ENCODE measurements around the gene ATG4C.
A peak's percentile ranks its signal among the peaks of the same experiment; 100 is the strongest.

Gene ATG4C

GRCh38 chr1:62903982-62904855, 120.3 kb downstream of the ATG4C start:
- ChIA-PET POLR2A (interaction anchor here (0.6 kb wide), 1 partner anchor 1883 kb away, joined by 3 read pairs; no protein-coding TSS in a partner anchor), CTCF (interaction anchor here (0.6 to 1.1 kb wide), 2 partner anchors 8 to 554 kb away, joined by 3 to 6 read pairs; no protein-coding TSS in a partner anchor)
- Histone ChIP-seq H3K4me1 (ENCODE audit: control insufficient read depth, insufficient read depth, low read length) (no peaks in the 10 kb centered on the region), H3K4me3 (ENCODE audit: low read depth, low read length) (no peak overlapping the region), H3K27ac (ENCODE audit: extremely low read depth, low read depth, low read length) (no peak overlapping the region), H3K36me3 (ENCODE audit: control insufficient read depth in 2 of 2, insufficient read depth in 1 of 2, low read length in 2 of 2) (no peaks in the 10 kb centered on the region), H3K9me3 (ENCODE audit: control insufficient read depth, insufficient read depth, low read depth, low read length) (no peaks in the 10 kb centered on the region)
- peak; percentile 46; the same call in 1 of the 2 replicates for TF ChIP-seq ZNF18 (tag by site-specific recombination; IDR thresholded peaks at IDR 0.05)
- TF ChIP-seq ZSCAN4 (tag by site-specific recombination; IDR thresholded peaks at IDR 0.05): peak; percentile 77
- TF ChIP-seq, protein P1, sequence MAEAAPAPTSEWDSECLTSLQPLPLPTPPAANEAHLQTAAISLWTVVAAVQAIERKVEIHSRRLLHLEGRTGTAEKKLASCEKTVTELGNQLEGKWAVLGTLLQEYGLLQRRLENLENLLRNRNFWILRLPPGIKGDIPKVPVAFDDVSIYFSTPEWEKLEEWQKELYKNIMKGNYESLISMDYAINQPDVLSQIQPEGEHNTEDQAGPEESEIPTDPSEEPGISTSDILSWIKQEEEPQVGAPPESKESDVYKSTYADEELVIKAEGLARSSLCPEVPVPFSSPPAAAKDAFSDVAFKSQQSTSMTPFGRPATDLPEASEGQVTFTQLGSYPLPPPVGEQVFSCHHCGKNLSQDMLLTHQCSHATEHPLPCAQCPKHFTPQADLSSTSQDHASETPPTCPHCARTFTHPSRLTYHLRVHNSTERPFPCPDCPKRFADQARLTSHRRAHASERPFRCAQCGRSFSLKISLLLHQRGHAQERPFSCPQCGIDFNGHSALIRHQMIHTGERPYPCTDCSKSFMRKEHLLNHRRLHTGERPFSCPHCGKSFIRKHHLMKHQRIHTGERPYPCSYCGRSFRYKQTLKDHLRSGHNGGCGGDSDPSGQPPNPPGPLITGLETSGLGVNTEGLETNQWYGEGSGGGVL (tag by site-specific recombination; IDR thresholded peaks at IDR 0.05): peak; percentile 37; the same call in 1 of the 2 replicates
- TF ChIP-seq ZNF571 (tag by site-specific recombination; IDR thresholded peaks at IDR 0.05): no peak
- TF ChIP-seq EGR2 (tag by site-specific recombination; IDR thresholded peaks at IDR 0.05; ENCODE audit: low read depth): no peak
- TF ChIP-seq ZNF184 (tag by site-specific recombination; IDR thresholded peaks at IDR 0.05): no peak

- Histone ChIP-seq H3K36me3 (ENCODE audit: control insufficient read depth in 2 of 2, insufficient read depth in 1 of 2, low read length in 2 of 2) (no peaks in the 10 kb centered on the region), H3K27ac (ENCODE audit: extremely low read depth, low read depth, low read length) (no peak overlapping the region), H3K4me1 (ENCODE audit: control insufficient read depth, insufficient read depth, low read length) (no peaks in the 10 kb centered on the region), H3K9me3 (ENCODE audit: control insufficient read depth, insufficient read depth, low read depth, low read length) (no peaks in the 10 kb centered on the region), H3K4me3 (ENCODE audit: low read depth, low read length) (no peak overlapping the region)
- CTCF ChIA-PET: interaction anchor here (1.1 kb wide), 1 partner anchor 8 kb away, joined by 6 read pairs; no protein-coding TSS in a partner anchor
- POLR2A ChIA-PET: interaction anchor here (0.6 kb wide), 1 partner anchor 1884 kb away, joined by 3 read pairs; no protein-coding TSS in a partner anchor
- TF ChIP-seq ZNF664 (tag by site-specific recombination; IDR thresholded peaks at IDR 0.05) (no peak), ZNF394 (tag by site-specific recombination; IDR thresholded peaks at IDR 0.05; ENCODE audit: borderline replicate concordance) (no peak), SETDB1 (IDR thresholded peaks at IDR 0.05; ENCODE audit: insufficient read length, low read length) (no peak)
Measured at GRCh38 chr1:62904856-62905225, 120.9 kb downstream of the ATG4C start.

- POLR2A ChIA-PET: no interaction called here
- CTCF ChIA-PET: interaction anchor here (0.6 to 5.1 kb wide), 4 partner anchors 9 to 203 kb away, joined by 3 to 30 read pairs (median 6); no protein-coding TSS in a partner anchor
- Histone ChIP-seq H3K4me1 (ENCODE audit: control insufficient read depth, insufficient read depth, low read length) (no peaks in the 10 kb centered on the region), H3K36me3 (ENCODE audit: control insufficient read depth in 2 of 2, insufficient read depth in 1 of 2, low read length in 2 of 2) (no peaks in the 10 kb centered on the region), H3K27ac (ENCODE audit: extremely low read depth, low read depth, low read length) (no peak overlapping the region), H3K9me3 (ENCODE audit: control insufficient read depth, insufficient read depth, low read depth, low read length) (no peaks in the 10 kb centered on the region), H3K4me3 (ENCODE audit: low read depth, low read length) (no peak overlapping the region)
- TF ChIP-seq ZNF174 (tag by site-specific recombination; IDR thresholded peaks at IDR 0.05) (no peak), KLF16 (tag by site-specific recombination; IDR thresholded peaks at IDR 0.05) (no peak), ZNF292 (tag by site-specific recombination; IDR thresholded peaks at IDR 0.05; ENCODE audit: borderline replicate concordance, low read depth) (no peak), ZNF626 (tag by site-specific recombination; IDR thresholded peaks at IDR 0.05) (no peak), ZNF701 (tag by site-specific recombination; IDR thresholded peaks at IDR 0.05) (no peak), ZBTB48 (tag by site-specific recombination; IDR thresholded peaks at IDR 0.05) (no peak), GLIS2 (tag by site-specific recombination; IDR thresholded peaks at IDR 0.05) (no peak), ZNF776 (tag by site-specific recombination; IDR thresholded peaks at IDR 0.05; ENCODE audit: borderline replicate concordance) (no peak), ZSCAN16 (tag by site-specific recombination; IDR thresholded peaks at IDR 0.05) (no peak), ZNF692 (tag by site-specific recombination; IDR thresholded peaks at IDR 0.05) (no peak)
- TF ChIP-seq, protein P2, sequence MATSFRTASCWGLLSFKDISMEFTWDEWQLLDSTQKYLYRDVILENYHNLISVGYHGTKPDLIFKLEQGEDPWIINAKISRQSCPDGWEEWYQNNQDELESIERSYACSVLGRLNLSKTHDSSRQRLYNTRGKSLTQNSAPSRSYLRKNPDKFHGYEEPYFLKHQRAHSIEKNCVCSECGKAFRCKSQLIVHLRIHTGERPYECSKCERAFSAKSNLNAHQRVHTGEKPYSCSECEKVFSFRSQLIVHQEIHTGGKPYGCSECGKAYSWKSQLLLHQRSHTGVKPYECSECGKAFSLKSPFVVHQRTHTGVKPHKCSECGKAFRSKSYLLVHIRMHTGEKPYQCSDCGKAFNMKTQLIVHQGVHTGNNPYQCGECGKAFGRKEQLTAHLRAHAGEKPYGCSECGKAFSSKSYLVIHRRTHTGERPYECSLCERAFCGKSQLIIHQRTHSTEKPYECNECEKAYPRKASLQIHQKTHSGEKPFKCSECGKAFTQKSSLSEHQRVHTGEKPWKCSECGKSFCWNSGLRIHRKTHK (tag by site-specific recombination; IDR thresholded peaks at IDR 0.05): no peak
- TF ChIP-seq, protein P3, sequence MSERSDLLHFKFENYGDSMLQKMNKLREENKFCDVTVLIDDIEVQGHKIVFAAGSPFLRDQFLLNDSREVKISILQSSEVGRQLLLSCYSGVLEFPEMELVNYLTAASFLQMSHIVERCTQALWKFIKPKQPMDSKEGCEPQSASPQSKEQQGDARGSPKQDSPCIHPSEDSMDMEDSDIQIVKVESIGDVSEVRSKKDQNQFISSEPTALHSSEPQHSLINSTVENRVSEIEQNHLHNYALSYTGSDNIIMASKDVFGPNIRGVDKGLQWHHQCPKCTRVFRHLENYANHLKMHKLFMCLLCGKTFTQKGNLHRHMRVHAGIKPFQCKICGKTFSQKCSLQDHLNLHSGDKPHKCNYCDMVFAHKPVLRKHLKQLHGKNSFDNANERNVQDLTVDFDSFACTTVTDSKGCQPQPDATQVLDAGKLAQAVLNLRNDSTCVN (tag by site-specific recombination; optimal IDR thresholded peaks at IDR 0.05): no peak
Measured at GRCh38 chr1:62905309-62905708, 121.4 kb downstream of the ATG4C start.
